Dedifferentiated amniotic fluid mesenchymal stem cell (primary cell): ENCODE data around the gene TDRD10.
"Not testable (repeated sequence)": the region's sequence is repeated elsewhere in the genome, so short reads cannot be mapped to it uniquely, and the experiment has no call there.

Experiments used
- DNase-seq: peaks from one replicate; pipeline ENCODE4 v3.0.0-alpha.2; 2016; ENCODE audit errors: extremely low spot score

Gene TDRD10

GRCh38 chr1:154479764-154480421 is 22.1 kb upstream of the TDRD10 start:
- peak; percentile 91 for DNase-seq

- no peak for DNase-seq
Measured at GRCh38 chr1:154481053-154481452, 21.0 kb upstream of the TDRD10 start.

GRCh38 chr1:154483941-154484803 is 17.8 kb upstream of the TDRD10 start:
- DNase-seq, result peak; percentile 37

GRCh38 chr1:154485106-154485505 is 16.9 kb upstream of the TDRD10 start:
- DNase-seq, result no peak

- DNase-seq, result no peak
Measured at GRCh38 chr1:154485910-154486496, 16.0 kb upstream of the TDRD10 start.

- not testable (repeated sequence) for DNase-seq
Measured at GRCh38 chr1:154486756-154487155, 15.3 kb upstream of the TDRD10 start.

GRCh38 chr1:154488922-154489321 is 13.1 kb upstream of the TDRD10 start:
- DNase-seq, result no peak

- no peak for DNase-seq
Measured at GRCh38 chr1:154489695-154490274, 12.2 kb upstream of the TDRD10 start.

- DNase-seq, result no peak
Measured at GRCh38 chr1:154490317-154490716, 11.7 kb upstream of the TDRD10 start.

GRCh38 chr1:154492115-154492514 is 9.9 kb upstream of the TDRD10 start:
- DNase-seq, result no peak

- DNase-seq, result no peak
Measured at GRCh38 chr1:154493276-154493675, 8.7 kb upstream of the TDRD10 start.

GRCh38 chr1:154495496-154496273 is 6.3 kb upstream of the TDRD10 start:
- no peak for DNase-seq

- DNase-seq, result no peak
Measured at GRCh38 chr1:154496383-154496782, 5.6 kb upstream of the TDRD10 start.

- DNase-seq, result no peak
Measured at GRCh38 chr1:154497026-154497806, 4.8 kb upstream of the TDRD10 start.

GRCh38 chr1:154499446-154499845 is 2.6 kb upstream of the TDRD10 start:
- DNase-seq, result no peak

- no peak for DNase-seq
Measured at GRCh38 chr1:154500533-154500932, 1.5 kb upstream of the TDRD10 start.

- no peak for DNase-seq
Measured at GRCh38 chr1:154501423-154502065, 475 bp upstream of the TDRD10 start.

GRCh38 chr1:154502744-154503115 is 711 bp downstream of the TDRD10 start:
- DNase-seq, result no peak

- DNase-seq, result no peak
Measured at GRCh38 chr1:154503898-154504297, 1.9 kb downstream of the TDRD10 start.

GRCh38 chr1:154512760-154513159 is 10.7 kb downstream of the TDRD10 start:
- DNase-seq, result no peak
